GM21423 (cell line): ENCODE results near the gene TAF11L6.
"Not testable (repeated sequence)": the region's sequence is repeated elsewhere in the genome, so short reads cannot be mapped to it uniquely, and the experiment has no call there.

ENCODE experiments used
- ATAC-seq: cut with Tn5 transposase; IDR thresholded peaks from one replicate; pipeline ENCODE4 v1.9.1; 2021; ENCODE audit warnings: mild to moderate bottlenecking, moderate library complexity; ENCODE audit not compliant: unreplicated experiment

TAF11L6 gene

DNA sequence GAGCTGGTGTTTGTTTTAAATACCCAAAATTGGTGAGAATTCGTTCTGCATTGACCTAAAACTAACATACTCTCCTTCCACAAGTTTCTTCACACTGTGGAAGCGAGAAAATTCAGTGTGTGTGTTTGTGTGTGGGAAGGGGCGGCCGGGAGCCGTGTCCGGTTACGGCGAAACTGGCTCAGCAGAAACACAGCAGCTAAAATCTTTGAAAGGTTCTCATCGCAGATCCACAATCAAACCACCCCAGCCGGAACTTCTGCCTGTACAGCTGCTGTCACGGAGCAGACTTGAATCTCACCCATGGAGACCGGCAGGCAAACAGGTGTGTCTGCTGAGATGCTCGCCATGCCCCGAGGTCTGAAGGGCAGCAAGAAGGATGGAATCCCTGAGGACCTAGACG lies at the start of gene TAF11L6:
TSS of gene TAF11L6 (plus strand) at position 301 of the 400 bp plus-strand sequence.
- ATAC-seq, result not testable (repeated sequence)

DNA sequence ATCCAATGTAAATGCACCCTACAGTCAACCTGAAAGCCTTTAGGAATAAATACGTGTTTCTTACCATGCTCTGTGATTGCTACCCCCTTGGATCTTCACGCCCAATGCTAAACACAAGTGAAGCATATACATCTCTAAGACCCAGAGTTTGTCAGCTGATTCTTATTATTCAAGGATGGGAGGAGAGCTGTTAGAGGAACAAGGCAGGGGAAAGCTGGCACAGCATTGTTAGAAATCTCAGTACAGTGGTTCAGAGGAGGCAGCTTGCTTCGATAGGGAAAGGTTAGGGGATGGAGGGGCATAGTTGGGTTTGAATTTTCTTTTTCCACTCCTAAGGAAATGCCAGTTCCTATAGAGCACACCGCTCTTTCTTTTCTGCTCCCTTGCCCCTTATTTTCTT lies 47.1 kb upstream of the TAF11L6 start:
- ATAC-seq, result no peak

DNA sequence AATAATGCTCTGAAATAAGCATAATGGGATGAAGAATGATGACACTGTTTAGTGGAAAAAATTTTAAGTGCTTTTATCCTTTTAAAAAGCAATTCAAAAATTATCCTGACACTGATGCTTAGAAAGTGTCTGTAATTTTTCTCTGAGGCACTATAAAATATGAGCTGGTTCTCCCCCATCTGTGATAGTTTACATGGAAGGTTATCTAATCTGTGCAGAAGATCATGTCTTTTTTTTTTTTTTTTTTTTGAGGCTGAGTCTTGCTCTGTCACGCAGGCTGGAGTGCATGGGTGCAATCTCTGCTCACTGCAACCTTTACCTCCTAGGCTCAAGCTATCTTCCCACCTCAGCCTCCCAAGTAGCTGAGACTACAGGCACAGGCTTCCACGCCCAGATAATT lies 45.7 kb upstream of the TAF11L6 start:
- ATAC-seq, result no peak

DNA sequence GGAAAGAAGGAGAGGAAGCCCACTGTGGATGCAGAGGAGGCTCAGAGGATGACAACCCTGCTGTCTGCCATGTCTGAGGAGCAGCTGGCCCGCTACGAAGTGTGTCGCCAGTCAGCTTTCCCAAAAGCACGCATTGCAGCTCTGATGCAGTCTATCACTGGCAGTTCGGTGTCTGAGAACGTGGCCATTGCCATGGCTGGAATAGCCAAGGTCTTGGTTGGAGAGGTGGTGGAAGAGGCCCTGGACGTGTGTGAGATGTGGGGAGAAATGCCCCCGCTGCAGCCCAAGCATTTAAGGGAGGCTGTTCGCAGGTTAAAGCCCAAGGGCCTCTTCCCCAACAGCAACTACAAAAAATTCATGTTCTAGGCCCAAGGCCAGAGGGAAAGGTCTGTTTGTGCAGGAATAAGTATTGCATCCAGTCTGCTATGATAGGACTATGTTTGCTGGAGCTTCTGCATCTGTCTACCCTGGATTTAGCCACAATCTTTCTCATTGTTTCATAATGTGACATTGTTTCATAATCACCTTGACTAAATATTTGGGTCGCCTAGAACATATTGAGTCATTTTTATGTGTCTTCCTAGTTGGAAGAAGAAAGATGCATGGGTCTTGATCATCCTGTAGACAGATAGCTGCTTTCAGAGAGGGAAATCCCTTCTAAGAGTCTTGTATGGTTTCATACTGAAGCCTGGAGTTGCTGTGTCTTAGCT lies 41.9 kb upstream of the TAF11L6 start:
- ATAC-seq, result not testable (repeated sequence)

DNA sequence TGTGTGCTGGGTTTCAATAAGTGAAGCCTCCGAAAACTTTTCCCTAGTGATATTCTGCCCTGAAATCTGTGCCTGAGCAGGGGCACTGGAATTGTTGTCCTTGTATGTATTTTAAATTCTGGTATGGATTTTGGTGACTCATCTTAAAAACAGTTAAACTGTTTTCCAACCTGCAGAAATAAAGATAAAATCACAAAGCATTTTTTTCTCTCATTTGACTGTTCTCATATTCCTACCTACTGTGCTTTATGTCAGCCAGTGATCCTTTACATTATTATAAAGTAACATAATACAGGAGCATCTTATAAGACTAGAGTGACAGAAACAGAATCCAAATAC lies 41.3 kb upstream of the TAF11L6 start:
- no peak for ATAC-seq

DNA sequence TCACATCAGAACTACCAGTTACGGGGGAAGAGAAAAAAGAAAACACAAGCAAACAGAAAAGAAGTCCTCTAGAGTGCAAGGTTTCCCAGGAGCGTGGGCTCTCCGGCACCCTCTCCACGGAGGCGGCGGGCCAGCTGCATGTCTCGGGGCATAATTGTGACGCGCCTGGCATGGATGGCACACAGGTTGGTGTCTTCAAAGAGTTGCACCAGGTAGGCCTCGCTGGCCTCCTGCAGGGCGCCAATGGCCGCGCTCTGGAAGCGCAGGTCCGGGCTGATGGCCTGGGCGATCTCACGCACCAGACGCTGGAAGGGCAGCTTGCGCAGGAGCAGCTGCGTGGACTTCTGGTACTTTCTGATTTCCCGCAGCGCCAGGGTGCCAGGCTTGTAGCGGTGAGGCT lies 37.2 kb upstream of the TAF11L6 start:
- not testable (repeated sequence) for ATAC-seq

DNA sequence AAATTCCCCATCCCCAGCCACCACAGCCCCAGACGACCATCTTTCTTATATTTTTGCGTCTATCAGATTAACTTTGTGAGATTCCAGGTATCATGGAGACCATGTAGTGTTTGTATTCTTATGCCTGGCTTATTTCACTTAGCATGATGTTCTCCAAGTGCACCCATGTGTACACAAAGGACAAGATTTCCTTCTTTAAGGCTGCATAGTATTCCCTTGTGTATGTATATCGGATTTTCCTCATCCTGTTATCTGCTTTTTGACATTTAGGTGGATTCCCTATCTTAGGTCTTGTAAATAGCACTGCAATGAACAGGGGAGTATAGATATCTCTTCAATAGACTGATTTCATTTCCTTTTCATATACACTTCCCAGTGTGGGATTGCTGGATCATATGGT lies 35.7 kb upstream of the TAF11L6 start:
- ATAC-seq, result no peak

DNA sequence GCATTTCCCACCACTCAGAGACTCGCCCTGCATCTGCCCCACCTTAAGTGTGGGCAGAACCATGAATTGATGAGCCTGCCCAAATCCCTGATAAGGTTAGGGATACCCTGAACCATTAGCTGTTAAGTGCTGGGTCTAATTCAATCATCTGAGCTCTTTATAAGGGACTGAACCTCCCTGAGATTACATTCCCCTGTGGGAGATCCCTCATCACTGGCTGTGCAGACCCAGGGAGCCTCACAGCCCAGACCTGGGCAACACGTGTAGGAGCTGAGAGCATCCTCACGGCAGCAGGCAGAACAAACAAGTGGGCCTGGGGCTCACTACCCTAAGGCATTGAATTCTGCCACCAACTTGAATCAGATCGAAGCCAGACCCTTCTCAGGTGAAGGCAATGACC lies 31.0 kb upstream of the TAF11L6 start:
- ATAC-seq, result no peak

DNA sequence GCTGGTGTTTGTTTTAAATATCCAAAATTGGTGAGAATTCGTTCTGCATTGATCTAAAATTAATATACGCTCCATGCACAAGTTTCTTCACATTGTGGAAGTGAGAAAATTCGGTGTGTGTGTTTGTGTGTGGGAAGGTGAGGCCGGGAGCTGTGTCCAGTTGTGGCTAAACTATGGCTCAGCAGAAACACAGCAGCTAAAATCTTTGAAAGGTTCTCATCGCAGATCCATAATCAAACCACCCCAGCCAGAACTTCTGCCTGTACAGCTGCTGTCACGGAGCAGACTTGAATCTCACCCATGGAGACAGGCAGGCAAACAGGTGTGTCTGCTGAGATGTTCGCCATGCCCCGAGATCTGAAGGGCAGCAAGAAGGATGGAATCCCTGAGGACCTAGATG lies 30.5 kb upstream of the TAF11L6 start, which contains the start of gene TAF11L2:
TSS of gene TAF11L2 (plus strand) at position 301 of the 400 bp plus-strand sequence.
- ATAC-seq, result not testable (repeated sequence)

DNA sequence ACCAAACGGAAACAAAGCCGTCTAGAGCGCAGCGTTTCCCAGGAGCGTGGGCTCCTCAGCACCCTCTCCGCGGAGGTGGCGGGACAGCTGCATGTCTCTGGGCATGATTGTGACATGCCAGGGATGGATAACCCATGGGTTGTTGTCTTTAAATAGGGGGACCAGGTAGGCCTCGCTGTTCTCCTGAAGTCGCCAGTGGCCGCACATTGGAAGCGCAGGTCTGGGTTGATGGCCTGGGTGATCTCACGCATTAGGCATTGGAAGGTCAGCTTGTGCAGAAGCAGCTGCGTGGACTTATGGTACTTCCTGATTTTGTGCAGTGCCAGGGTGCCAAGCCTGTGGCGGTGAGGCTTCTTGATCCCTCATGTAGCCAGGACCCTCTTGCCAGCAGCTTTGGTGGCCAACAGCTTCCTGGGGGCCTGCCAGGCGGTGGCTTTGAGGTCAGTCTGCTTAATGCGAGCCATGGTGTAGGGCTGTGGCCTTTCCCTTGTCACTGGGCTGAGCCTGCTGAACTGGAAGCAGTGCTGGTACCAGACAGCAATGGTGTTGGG lies 16.6 kb upstream of the TAF11L6 start:
- ATAC-seq, result no peak

DNA sequence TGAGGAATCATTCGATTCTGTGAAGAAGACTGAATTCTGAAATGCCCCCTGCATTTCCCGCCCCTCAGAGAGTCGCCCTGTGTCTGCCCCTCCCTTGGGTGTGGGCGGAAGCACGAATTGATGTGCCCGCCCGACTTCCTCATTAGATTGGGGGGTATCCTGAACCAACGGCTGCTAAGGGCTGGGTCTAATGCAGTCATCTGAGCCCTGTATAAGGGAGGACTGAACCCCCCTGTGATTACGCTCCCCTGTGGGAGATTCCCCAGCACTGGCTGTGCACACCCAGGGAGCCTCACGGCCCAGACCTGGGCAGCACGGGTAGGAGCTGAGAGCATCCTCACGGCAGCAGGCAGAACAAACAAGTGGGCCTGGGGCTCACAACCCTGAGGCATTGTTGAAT lies 10.9 kb upstream of the TAF11L6 start:
- ATAC-seq, result not testable (repeated sequence)

DNA sequence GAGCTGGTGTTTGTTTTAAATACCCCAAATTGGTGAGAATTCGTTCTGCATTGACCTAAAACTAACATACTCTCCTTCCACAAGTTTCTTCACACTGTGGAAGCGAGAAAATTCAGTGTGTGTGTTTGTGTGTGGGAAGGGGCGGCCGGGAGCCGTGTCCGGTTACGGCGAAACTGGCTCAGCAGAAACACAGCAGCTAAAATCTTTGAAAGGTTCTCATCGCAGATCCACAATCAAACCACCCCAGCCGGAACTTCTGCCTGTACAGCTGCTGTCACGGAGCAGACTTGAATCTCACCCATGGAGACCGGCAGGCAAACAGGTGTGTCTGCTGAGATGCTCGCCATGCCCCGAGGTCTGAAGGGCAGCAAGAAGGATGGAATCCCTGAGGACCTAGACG lies 10.4 kb upstream of the TAF11L6 start, which contains the start of gene TAF11L3:
TSS of gene TAF11L3 (plus strand) at position 301 of the 400 bp plus-strand sequence.
- ATAC-seq, result not testable (repeated sequence)

DNA sequence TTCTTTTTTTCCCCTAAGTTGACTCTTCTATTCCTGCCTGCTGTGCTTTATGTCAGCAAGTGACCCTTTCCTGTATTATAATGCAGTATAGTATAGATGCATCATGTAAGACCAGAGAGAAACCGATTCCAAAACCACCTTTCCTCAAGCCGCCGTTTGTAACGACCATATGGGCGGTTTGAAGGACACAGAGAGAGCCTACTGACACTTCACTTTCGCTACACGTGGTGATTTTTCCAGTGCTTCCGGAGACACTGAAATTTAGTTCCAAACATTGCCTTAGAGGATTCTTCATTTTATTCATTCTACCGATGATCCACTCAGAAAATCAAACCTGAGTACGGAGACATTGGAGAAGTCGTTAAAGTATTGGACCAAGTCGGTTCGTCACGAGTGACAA lies 9.0 kb upstream of the TAF11L6 start:
- not testable (repeated sequence) for ATAC-seq

DNA sequence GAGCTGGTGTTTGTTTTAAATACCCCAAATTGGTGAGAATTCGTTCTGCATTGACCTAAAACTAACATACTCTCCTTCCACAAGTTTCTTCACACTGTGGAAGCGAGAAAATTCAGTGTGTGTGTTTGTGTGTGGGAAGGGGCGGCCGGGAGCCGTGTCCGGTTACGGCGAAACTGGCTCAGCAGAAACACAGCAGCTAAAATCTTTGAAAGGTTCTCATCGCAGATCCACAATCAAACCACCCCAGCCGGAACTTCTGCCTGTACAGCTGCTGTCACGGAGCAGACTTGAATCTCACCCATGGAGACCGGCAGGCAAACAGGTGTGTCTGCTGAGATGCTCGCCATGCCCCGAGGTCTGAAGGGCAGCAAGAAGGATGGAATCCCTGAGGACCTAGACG lies 7.0 kb upstream of the TAF11L6 start, which contains the start of gene TAF11L4:
TSS of gene TAF11L4 (plus strand) at position 301 of the 400 bp plus-strand sequence.
- not testable (repeated sequence) for ATAC-seq

DNA sequence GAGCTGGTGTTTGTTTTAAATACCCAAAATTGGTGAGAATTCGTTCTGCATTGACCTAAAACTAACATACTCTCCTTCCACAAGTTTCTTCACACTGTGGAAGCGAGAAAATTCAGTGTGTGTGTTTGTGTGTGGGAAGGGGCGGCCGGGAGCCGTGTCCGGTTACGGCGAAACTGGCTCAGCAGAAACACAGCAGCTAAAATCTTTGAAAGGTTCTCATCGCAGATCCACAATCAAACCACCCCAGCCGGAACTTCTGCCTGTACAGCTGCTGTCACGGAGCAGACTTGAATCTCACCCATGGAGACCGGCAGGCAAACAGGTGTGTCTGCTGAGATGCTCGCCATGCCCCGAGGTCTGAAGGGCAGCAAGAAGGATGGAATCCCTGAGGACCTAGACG lies 3.5 kb upstream of the TAF11L6 start, which contains the start of gene TAF11L5:
TSS of gene TAF11L5 (plus strand) at position 301 of the 400 bp plus-strand sequence.
- not testable (repeated sequence) for ATAC-seq

DNA sequence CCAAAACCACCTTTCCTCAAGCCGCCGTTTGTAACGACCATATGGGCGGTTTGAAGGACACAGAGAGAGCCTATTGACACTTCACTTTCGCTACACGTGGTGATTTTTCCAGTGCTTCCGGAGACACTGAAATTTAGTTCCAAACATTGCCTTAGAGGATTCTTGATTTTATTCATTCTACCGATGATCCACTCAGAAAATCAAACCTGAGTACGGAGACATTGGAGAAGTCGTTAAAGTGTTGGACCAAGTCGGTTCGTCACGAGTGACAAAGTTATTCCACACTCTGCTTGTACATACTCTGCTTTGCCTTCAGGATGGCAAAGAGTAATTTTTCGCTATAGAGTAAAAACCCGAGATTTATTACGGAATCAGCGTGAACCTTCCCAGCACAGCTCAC lies 2.0 kb upstream of the TAF11L6 start:
- ATAC-seq, result not testable (repeated sequence)
